Right renal cortex interstitium (tissue), 3 donors: ENCODE results near the gene KCNA4. TPM values are rescaled to one million over a fixed set of nuclear protein-coding genes. Genes with fewer than 3 reads are reported as not detected.
"Not testable (repeated sequence)": the region's sequence is repeated elsewhere in the genome, so short reads cannot be mapped to it uniquely, and the experiment has no call there.

Experiments
- DNase-seq, 3 donors: peaks; one replicate each; pipeline ENCODE4 v3.0.0-alpha.2; 2013; ENCODE audit warnings: low read depth in 3 of 3, low spot score in 2 of 3
- polyA plus RNA-seq, 3 donors: library from polyadenylated mRNA; unstranded; fragments of 120-200 nt; gene quantifications; one replicate each; pipeline ENCODE4 v1.2.1, GENCODE V29; 2013; ENCODE audit not compliant: insufficient read length in 3 of 3

Gene KCNA4
- under 1 TPM; 0.14 to 0.29 (median 0.18) TPM for polyA plus RNA-seq

DNA sequence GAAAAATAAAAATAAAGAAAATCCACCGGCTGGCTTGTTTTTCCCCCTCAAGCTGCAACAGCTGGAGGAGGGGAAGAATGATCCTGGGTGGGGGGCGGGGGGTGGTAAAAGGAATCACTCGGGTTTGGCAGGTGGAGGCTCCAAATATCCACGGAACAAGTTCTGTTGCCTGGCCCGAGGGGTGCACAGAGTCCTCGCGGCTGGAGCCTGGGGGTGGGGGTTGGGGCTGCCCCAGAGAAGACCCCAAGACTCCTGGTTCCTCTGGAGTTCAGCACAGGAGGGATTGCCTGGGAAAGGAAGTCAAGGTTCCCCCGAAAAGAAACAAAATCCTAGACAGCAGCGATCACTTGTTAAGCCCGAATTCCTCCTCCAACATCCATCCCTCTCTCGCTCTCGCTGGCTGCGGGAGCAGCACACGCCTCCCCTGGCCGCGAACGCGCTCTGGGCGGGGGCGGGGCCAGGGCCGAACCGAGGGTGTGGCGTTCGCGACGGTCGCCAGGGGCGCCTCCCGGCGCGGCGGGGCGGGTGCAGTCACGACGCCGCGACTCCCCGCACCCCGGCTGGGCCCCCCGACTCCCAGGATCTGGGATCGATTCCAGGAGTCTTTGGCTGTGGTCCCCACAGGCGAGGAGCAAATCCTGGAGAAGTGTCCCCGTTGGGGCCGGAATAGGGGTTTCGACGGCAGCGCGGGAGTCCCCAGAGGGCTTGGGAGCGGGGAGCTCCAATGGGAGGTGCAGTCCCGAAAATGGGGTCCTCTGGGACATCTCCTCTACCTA, at the start of gene KCNA4:
TSS of gene KCNA4 (minus strand) at position 443 of the 776 bp plus-strand sequence. CDS start 4,352 bp downstream, outside the sequence.
- DNase-seq: peak in 1 of 3 donors; percentile 19

- DNase-seq: no peak
Measured at GRCh38 chr11:30062103-30062502, 45.3 kb upstream of the KCNA4 start.

DNA sequence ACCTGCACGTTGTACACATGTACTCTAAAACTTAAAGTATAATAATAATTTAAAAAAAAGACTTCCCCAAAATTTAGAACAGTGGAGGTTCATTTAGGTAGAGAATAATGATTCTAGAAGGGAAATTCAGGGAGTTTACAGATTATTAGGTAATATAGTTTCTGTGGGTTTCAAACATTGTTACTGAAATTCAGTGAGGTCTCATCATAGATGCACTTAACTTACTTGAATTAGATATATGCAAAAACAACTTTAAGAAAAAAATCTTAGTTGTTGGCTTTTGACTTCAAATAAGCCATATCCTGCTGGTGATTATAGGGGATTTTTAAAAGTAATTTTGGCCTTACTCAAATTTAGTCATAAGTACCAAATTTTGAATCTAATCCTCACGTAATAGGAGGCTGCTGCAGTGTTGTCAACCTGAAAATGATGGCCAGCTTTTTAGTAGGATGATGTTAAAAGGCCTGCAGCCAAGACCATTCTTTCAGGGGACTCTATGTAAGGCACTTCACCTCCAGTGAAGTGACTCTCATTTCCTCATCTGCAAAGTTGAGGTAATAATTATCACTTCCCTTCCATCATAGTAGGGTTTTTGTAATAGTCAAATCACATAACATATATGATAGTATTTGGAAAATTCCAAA, 42.5 kb upstream of the KCNA4 start:
- DNase-seq: no peak

DNA sequence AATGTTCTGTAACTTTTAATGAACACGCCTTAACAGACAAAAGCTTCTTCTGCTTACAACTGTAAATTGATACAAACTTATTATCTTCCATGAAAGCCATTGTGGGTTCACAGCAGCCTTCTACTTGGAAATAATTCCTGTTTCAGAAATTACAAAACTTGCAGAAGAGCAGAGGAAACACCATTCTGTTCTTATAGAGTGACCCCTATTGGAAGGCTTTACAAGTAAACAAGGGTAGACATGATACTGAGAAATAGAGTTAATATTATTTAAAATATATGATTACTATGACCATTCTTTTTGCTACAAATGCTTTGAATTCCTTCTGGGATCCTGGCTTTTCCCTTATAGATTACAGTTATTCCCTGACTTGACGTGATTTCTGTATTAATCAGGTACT, 32.4 kb upstream of the KCNA4 start:
- DNase-seq: no peak

- DNase-seq: no peak
Measured at GRCh38 chr11:30046578-30046945, 29.7 kb upstream of the KCNA4 start.

- DNase-seq: no peak
Measured at GRCh38 chr11:30045921-30046577, 29.2 kb upstream of the KCNA4 start.

DNA sequence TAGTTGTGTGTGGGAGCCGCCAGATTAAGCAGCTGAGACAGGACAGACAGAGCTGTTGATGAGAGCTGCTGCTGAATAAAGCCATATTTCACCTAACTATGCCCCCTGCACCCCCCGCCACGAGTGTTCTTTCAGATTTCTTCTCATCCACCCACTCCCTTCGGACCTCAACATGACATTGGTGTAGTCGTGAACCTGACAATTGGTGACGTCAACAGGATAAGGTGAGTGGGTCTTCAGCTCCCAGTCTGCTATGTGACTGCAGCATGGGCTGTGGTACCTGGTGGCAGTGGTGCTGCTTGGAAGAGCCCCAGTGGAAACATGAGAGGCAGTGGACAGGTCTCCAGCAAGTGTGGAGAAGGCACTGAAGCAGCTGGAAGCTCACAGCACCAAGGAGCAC, 28.3 kb upstream of the KCNA4 start:
- no peak for DNase-seq

GRCh38 chr11:30041171-30041570, 24.3 kb upstream of the KCNA4 start:
- DNase-seq: no peak

- DNase-seq: not testable (repeated sequence)
Measured at GRCh38 chr11:30034746-30035145, 17.9 kb upstream of the KCNA4 start.

DNA sequence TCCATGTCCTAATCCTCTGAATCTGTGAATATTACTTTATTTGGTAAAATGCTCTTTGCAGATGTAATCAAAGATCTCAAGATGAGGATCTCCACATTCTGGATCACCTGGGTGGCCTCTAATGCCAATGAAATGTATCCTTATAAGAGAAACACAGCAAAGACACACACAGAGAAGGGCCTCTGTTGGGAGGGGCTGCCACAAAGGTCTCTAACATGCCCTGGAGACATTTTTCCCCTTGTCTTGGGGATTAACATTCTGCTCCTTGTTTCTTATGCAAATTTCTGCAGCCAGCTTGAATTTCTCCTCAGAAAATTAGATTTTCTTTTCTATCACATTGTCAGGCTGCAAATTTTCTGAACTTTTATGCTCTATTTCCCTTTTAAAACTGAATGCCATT, 17.3 kb upstream of the KCNA4 start:
- not testable (repeated sequence) for DNase-seq

- no peak for DNase-seq
Measured at GRCh38 chr11:30025396-30026139, 8.7 kb upstream of the KCNA4 start.

DNA sequence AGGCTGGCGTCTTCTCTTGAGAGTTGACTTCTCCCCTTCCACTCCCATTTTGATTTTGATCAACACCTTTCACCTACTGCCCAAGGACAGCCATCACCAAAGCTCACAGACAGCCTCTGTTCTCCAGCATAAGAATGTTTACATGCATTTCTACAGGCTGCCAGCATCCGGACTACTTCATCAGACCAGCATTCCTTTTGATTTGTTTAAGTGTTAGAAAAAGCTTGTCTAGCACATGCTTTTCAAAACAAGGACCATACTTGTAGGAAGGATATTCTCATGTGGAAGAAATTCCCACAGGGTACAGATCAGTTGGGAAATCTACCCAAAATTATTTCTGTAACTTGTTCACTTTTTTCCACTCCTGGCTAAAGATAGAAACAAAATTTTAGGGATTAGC, 6.2 kb upstream of the KCNA4 start:
- DNase-seq: no peak

DNA sequence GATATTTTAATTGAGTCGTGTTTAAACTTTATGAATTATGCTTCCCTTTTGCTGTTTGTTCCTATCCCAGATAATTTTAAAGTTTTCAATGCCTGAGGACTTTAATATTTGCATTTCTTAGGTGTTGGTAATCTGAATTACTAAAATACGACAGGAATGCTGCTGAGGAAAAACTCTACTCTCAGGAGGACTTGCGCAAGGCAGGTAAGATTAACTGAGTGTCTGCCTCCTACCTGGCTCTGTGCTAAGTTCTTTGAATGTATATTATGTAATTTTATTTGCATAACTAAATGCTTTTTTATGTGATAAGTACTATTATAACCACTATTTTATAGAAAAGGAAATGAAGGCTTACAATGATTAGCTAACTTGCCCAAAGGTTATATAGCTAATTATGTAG, 2.7 kb upstream of the KCNA4 start:
- DNase-seq: no peak

DNA sequence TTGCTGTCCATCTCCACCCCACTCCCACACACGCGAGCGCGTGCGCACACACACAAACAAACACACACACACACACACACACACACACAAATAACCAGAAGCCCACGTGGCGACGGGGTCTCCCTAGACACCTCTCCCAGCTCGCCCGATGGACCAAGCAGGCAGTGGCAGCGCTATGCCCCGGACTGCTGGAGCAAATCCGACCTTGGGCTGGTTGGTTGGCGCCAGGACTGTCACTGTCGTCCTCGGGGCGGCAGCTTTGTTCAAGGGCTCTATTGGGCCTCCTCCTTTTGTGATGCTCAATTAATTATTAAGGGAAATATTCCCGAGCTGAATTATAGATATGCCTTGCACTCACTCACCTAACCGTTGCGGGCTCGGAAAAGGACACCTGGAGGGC, 1.7 kb upstream of the KCNA4 start:
- DNase-seq: no peak

GRCh38 chr11:30017445-30017895, 640 bp upstream of the KCNA4 start:
- no peak for DNase-seq

DNA sequence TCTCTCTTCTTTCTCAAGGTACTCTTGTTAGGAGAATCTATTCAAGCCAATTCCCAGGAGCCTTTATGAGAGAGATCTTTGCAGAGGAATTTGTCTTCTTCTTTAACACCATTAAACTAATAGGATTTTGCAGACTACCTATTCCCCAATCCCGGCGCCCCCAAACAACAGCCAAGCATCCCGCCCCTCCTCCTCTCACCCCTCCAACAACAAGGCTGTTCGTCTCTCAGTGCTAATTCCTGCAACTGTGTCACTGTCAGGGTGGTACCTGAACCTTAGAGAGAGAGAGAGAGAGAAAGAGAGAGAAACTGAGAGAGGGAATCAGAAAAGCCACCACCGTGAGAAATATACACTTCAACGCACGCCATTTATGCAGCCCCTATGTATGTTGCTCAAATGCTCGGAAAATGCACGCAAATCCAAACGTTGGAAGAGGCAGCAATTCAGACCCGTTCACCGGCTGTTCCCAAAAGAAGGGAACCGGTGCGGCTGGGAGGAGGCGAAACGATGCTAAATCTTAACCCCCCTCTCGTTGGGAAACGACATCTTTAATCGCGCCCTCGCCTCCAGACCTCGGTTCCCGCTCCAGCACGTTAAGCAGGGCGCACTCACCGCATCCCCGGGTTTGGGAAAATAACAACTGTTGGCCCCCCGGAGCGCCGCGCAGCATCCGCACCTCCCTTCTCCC, 961 bp downstream of the KCNA4 start:
- DNase-seq: no peak

DNA sequence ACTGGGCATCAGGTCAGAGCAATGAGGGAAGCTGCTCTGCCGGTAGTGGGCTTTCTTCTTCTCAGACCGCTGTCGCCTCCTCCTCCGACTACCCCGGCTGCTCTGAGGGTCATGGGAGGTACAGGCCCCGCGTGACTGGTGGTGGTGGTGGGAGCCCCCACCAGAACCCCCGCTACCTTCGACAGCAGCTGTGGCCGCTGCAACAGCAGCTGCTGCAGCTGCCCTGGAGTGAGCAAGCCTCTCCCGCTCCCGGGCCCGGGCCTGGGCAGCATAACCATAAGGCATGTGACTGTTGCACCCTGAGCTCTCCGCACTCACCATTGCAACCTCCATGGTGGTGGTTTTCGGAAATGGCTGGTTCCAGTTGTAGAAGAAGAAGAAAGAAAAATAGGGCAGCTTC, 4.5 kb downstream of the KCNA4 start:
- DNase-seq: no peak

DNA sequence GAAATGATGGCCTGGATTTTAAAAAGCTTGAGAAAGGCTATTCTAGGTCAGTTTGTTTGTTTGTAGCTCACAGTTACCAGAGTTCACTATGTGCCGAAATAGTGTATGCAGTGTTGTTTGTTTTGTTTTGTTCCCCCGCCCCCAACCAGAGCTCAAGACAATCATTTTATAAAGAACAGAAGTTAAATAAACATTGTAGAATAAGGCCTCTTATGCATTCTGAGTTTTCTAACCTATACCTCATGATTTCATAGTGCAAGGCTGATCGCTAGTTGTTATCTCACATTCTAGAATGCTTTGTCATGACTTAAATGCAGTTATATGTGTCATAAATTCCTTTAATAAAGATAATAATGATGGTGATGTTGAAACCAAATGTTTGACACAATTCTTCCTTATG, 7.8 kb downstream of the KCNA4 start:
- DNase-seq: no peak

- DNase-seq: no peak
Measured at GRCh38 chr11:30006876-30007275, 10.0 kb downstream of the KCNA4 start.

DNA sequence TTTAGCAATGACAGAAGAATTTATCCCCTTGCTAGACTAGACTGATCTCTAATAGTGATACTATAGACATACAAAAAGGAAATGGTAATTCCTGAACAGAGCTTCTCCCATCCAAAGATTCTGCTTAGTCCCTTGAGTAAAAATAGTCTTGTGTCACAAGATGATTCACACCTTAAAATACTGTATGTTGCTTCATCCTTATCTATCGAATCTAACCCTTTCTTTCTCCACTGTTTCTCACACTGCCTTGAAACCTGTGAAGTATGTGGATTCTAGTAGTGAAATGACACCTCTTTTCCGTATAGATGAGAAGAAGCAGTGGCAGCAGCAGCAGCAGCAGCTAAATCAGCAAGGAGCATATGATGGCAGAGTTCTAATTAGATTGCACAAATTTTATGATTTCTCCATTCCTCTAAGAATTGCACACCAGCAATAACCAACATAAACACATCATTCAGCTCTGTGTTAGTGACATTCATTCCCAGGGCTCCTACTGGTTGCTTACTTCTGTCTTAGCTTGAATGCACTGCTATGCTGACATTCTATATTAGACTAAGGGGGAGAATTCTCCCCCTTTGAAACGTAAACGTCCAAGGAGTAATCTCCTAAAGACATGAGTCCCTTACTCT, 14.6 kb downstream of the KCNA4 start:
- DNase-seq: no peak
